GM18951 (cell line): Measurements from ENCODE around the gene KCNQ1OT1.
"Not testable (repeated sequence)": the region's sequence is repeated elsewhere in the genome, so short reads cannot be mapped to it uniquely, and the experiment has no call there.

Experiments used
- POLR2A ChIP-seq: IDR thresholded peaks from 4 replicates; pipeline ENCODE4 v1.6.1; 2011; ENCODE audit warnings: mild to moderate bottlenecking; ENCODE audit not compliant: insufficient read length, insufficient read depth; ENCODE audit errors: extremely low read depth
- in situ Hi-C: fragments of 300-500 bp; cut with MboI; formaldehyde crosslinking; loops from one replicate; pipeline ENCODE4 v1.12.0; 2022; ENCODE audit warnings: low sequenced_read_pairs, mixed read lengths, inconsistent platforms; ENCODE audit not compliant: unreplicated experiment

KCNQ1OT1 gene

GRCh38 chr11:2652333-2653197, 47.2 kb downstream of the KCNQ1OT1 start:
- in situ Hi-C loops, result no loop called here

GRCh38 chr11:2651826-2652271, 47.9 kb downstream of the KCNQ1OT1 start:
- in situ Hi-C loops, result no loop called here
- TF ChIP-seq POLR2A, result no peak

More at GRCh38 chr11:2652333-2653197, 47.2 kb downstream of the KCNQ1OT1 start:
- no peak for TF ChIP-seq POLR2A

GRCh38 chr11:2651054-2651617, 48.7 kb downstream of the KCNQ1OT1 start:
- TF ChIP-seq POLR2A, result no peak
- in situ Hi-C loops, result no loop called here

GRCh38 chr11:2650343-2650867, 49.4 kb downstream of the KCNQ1OT1 start:
- in situ Hi-C loops, result no loop called here
- TF ChIP-seq POLR2A, result no peak

- in situ Hi-C loops, result no loop called here
- no peak for TF ChIP-seq POLR2A
Observed at GRCh38 chr11:2649848-2650247, 49.9 kb downstream of the KCNQ1OT1 start.

GRCh38 chr11:2649400-2649799, 50.4 kb downstream of the KCNQ1OT1 start:
- TF ChIP-seq POLR2A, result no peak
- in situ Hi-C loops, result no loop called here

GRCh38 chr11:2647953-2648352, 51.8 kb downstream of the KCNQ1OT1 start:
- in situ Hi-C loops, result no loop called here
- TF ChIP-seq POLR2A, result no peak

- in situ Hi-C loops, result no loop called here
Observed at GRCh38 chr11:2647167-2647566, 52.6 kb downstream of the KCNQ1OT1 start.

GRCh38 chr11:2645779-2646118, 54.0 kb downstream of the KCNQ1OT1 start:
- in situ Hi-C loops, result no loop called here
- TF ChIP-seq POLR2A, result no peak

More at GRCh38 chr11:2647167-2647566, 52.6 kb downstream of the KCNQ1OT1 start:
- no peak for TF ChIP-seq POLR2A

- TF ChIP-seq POLR2A, result no peak
Observed at GRCh38 chr11:2644844-2645778, 54.7 kb downstream of the KCNQ1OT1 start.

GRCh38 chr11:2643746-2644145, 56.0 kb downstream of the KCNQ1OT1 start:
- no peak for TF ChIP-seq POLR2A
- in situ Hi-C loops, result no loop called here

More at GRCh38 chr11:2644844-2645778, 54.7 kb downstream of the KCNQ1OT1 start:
- in situ Hi-C loops, result no loop called here

GRCh38 chr11:2641623-2642022, 58.2 kb downstream of the KCNQ1OT1 start:
- in situ Hi-C loops, result no loop called here
- no peak for TF ChIP-seq POLR2A

GRCh38 chr11:2639763-2640162, 60.0 kb downstream of the KCNQ1OT1 start:
- in situ Hi-C loops, result not testable (repeated sequence)
